Measurements from ENCODE around the gene COPE. TPM values are rescaled to one million over a fixed set of nuclear protein-coding genes. Genes with fewer than 3 reads are reported as not detected.

COPE gene
- total RNA-seq, 1 donor from 2014 or later = 95.2 TPM

GRCh38 chr19:18948976-18949356 is 29.8 kb upstream of the COPE start:
- no peak for DNase-seq (ENCODE audit: low spot score)
- Mint-ChIP-seq H3K36me3 (no peaks in the 10 kb centered on the region), H3K4me1 (peaks cover 3% of the 10 kb centered on the region), H3K27me3 (ENCODE audit: insufficient read depth, low read depth) (peaks cover 4% of the 10 kb centered on the region), H3K4me3 (peak overlapping the region; percentile 30), H3K27ac (no peak overlapping the region), H3K9me3 (peaks cover 3% of the 10 kb centered on the region)
- Histone ChIP-seq H3K79me2 (ENCODE audit: low read depth) (no peaks in the 10 kb centered on the region), H3K4me1 (no peaks in the 10 kb centered on the region), H3K4me2 (no peak overlapping the region), H3F3A (ENCODE audit: low read depth) (no peaks in the 10 kb centered on the region), H3K9me3 (ENCODE audit: low read depth) (no peaks in the 10 kb centered on the region), H2AFZ (replicated peaks) (no peak overlapping the region), H3K9ac (no peak overlapping the region), H3K4me3 (no peak overlapping the region), H3K27me3 (no peaks in the 10 kb centered on the region), H3K36me3 (no peaks in the 10 kb centered on the region), H3K27ac (no peak overlapping the region), H4K20me1 (ENCODE audit: low read depth) (no peaks in the 10 kb centered on the region)
- TF ChIP-seq EZH2phosphoT487 (IDR thresholded peaks at IDR 0.05) = no peak
- TF ChIP-seq, protein P1, sequence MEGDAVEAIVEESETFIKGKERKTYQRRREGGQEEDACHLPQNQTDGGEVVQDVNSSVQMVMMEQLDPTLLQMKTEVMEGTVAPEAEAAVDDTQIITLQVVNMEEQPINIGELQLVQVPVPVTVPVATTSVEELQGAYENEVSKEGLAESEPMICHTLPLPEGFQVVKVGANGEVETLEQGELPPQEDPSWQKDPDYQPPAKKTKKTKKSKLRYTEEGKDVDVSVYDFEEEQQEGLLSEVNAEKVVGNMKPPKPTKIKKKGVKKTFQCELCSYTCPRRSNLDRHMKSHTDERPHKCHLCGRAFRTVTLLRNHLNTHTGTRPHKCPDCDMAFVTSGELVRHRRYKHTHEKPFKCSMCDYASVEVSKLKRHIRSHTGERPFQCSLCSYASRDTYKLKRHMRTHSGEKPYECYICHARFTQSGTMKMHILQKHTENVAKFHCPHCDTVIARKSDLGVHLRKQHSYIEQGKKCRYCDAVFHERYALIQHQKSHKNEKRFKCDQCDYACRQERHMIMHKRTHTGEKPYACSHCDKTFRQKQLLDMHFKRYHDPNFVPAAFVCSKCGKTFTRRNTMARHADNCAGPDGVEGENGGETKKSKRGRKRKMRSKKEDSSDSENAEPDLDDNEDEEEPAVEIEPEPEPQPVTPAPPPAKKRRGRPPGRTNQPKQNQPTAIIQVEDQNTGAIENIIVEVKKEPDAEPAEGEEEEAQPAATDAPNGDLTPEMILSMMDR (IDR thresholded peaks at IDR 0.05) = no peak
- no peak for TF ChIP-seq EZH2 (IDR thresholded peaks at IDR 0.05)

DNA sequence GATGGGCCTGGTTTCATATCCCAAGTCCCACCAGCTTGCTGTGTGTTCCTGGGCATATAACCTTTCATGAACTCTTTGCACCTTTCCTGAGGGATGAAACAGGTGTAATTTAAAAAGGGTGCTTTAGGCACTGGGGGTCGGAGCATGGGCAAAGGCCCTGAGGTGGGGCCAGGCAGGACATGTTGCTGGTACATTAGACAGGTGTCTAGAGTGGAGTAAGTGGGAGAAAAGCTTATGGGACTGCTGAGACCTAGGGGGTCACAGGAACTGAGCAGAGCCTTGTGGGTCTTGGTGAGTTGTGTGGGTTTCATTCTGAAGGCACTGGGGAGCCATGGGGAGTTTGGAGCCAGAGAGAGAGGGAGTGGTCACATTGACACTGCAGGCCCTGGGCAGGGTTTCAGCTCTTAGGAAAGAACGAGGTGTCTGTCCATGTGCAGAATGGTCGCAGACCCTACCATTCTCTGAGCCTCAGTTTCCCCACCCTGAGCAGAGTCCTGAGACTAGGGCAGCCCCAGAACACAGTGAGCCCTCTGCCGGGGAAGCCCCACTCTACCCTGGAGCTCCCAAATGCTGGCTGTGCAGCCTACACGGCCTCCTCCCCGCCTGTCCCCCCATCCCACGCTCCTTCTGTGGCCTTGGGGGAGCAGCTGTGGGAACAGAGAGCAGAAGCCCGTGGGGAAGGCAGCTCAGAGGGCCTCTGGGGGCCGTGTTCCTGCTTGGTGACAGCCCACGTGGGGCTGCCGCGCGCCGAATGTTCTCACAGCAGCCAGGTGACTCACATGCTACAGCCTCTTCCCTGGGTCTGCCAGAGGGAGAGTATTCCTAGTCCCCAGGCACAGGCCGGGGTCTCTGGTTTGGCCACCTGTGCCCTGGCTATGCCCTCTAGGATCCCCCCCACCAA is 29.1 kb upstream of the COPE start:
- Histone ChIP-seq H3K79me2 (ENCODE audit: low read depth) (no peaks in the 10 kb centered on the region), H3K4me2 (no peak overlapping the region), H3K9me3 (ENCODE audit: low read depth) (no peaks in the 10 kb centered on the region), H3K4me3 (no peak overlapping the region), H3K9ac (no peak overlapping the region), H3K27ac (no peak overlapping the region), H3F3A (ENCODE audit: low read depth) (no peaks in the 10 kb centered on the region), H2AFZ (replicated peaks) (no peak overlapping the region), H4K20me1 (ENCODE audit: low read depth) (peaks cover 1% of the 10 kb centered on the region), H3K4me1 (no peaks in the 10 kb centered on the region), H3K27me3 (no peaks in the 10 kb centered on the region), H3K36me3 (no peaks in the 10 kb centered on the region)
- Mint-ChIP-seq H3K27me3 (ENCODE audit: insufficient read depth, low read depth) (peaks cover 4% of the 10 kb centered on the region), H3K4me1 (peaks cover 3% of the 10 kb centered on the region), H3K4me3 (no peak overlapping the region), H3K27ac (peak overlapping the region; percentile 63), H3K36me3 (no peaks in the 10 kb centered on the region), H3K9me3 (peaks cover 3% of the 10 kb centered on the region)
- no peak for DNase-seq (ENCODE audit: low spot score)
- no peak for TF ChIP-seq EZH2phosphoT487 (IDR thresholded peaks at IDR 0.05)
- no peak for TF ChIP-seq EZH2 (IDR thresholded peaks at IDR 0.05)
- TF ChIP-seq, protein P1 (IDR thresholded peaks at IDR 0.05) = no peak

DNA sequence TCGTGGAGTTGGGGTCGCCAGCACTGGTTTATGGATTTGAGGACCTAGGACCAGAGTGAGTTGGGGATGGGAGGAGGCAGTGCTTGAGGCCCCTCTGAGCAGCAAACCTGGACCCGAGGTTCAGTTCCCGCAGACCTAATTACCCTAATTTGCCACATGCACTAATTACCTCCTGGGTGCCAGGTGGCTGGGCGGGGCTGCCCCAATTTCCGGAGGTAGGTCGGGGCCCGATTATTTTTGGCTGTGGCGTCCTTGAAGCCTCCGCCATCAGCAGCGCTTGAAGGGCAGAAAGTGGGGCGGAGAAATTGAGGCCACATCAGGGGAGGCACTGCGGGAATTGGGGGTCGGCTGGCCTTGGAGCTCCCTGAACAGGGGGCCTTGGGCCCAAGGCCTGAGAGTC is 27.7 kb upstream of the COPE start:
- Histone ChIP-seq H3K79me2 (ENCODE audit: low read depth) (no peaks in the 10 kb centered on the region), H3K4me3 (no peak overlapping the region), H3K9me3 (ENCODE audit: low read depth) (no peaks in the 10 kb centered on the region), H3K9ac (no peak overlapping the region), H3K4me2 (no peak overlapping the region), H4K20me1 (ENCODE audit: low read depth) (peaks cover 8% of the 10 kb centered on the region), H3K27me3 (no peaks in the 10 kb centered on the region), H3K27ac (no peak overlapping the region), H3K4me1 (peaks cover 2% of the 10 kb centered on the region), H3K36me3 (no peaks in the 10 kb centered on the region), H3F3A (ENCODE audit: low read depth) (peaks cover 7% of the 10 kb centered on the region), H2AFZ (replicated peaks) (no peak overlapping the region)
- Mint-ChIP-seq H3K4me3 (no peak overlapping the region), H3K36me3 (no peaks in the 10 kb centered on the region), H3K27ac (no peak overlapping the region), H3K4me1 (peaks cover 6% of the 10 kb centered on the region), H3K9me3 (peaks cover 3% of the 10 kb centered on the region), H3K27me3 (ENCODE audit: insufficient read depth, low read depth) (peaks cover 2% of the 10 kb centered on the region)
- TF ChIP-seq, protein P1 (IDR thresholded peaks at IDR 0.05) = no peak
- TF ChIP-seq EZH2 (IDR thresholded peaks at IDR 0.05) (no peak), EZH2phosphoT487 (IDR thresholded peaks at IDR 0.05) (no peak)
- no peak for DNase-seq (ENCODE audit: low spot score)

Data from neural progenitor cell (in vitro differentiated cells).